HG02588 (cell line): ENCODE measurements around the gene C9orf72.
"Not testable (repeated sequence)": the region's sequence is repeated elsewhere in the genome, so short reads cannot be mapped to it uniquely, and the experiment has no call there.

ENCODE experiments used
- ATAC-seq: cut with Tn5 transposase; IDR thresholded peaks from one replicate; pipeline ENCODE4 v1.9.1; 2021; ENCODE audit warnings: mild to moderate bottlenecking, moderate library complexity; ENCODE audit not compliant: unreplicated experiment

The C9orf72 gene

GRCh38 chr9:27519466-27520465 is 53.5 kb downstream of the C9orf72 start:
- no peak for ATAC-seq

- ATAC-seq = no peak
These were observed 54.5 kb downstream of the C9orf72 start for GRCh38 chr9:27518809-27519208.

GRCh38 chr9:27518006-27518405 is 55.3 kb downstream of the C9orf72 start:
- no peak for ATAC-seq

- no peak for ATAC-seq
These were observed 58.7 kb downstream of the C9orf72 start for GRCh38 chr9:27514551-27514950.

GRCh38 chr9:27511771-27512170 is 61.5 kb downstream of the C9orf72 start:
- ATAC-seq = no peak

GRCh38 chr9:27510780-27511179 is 62.5 kb downstream of the C9orf72 start:
- ATAC-seq = no peak

GRCh38 chr9:27506981-27507380 is 66.3 kb downstream of the C9orf72 start:
- no peak for ATAC-seq

- ATAC-seq = no peak
These were observed 67.5 kb downstream of the C9orf72 start for GRCh38 chr9:27505744-27506161.

- no peak for ATAC-seq
These were observed 69.0 kb downstream of the C9orf72 start for GRCh38 chr9:27504259-27504658.

GRCh38 chr9:27503623-27504022 is 69.7 kb downstream of the C9orf72 start:
- no peak for ATAC-seq

- not testable (repeated sequence) for ATAC-seq
These were observed 72.4 kb downstream of the C9orf72 start for GRCh38 chr9:27500902-27501301.

GRCh38 chr9:27499451-27499850 is 73.8 kb downstream of the C9orf72 start:
- no peak for ATAC-seq

- no peak for ATAC-seq
These were observed 75.3 kb downstream of the C9orf72 start for GRCh38 chr9:27497883-27498417.
